ENCODE data around the gene IGFBP5.

IGFBP5 gene

DNA sequence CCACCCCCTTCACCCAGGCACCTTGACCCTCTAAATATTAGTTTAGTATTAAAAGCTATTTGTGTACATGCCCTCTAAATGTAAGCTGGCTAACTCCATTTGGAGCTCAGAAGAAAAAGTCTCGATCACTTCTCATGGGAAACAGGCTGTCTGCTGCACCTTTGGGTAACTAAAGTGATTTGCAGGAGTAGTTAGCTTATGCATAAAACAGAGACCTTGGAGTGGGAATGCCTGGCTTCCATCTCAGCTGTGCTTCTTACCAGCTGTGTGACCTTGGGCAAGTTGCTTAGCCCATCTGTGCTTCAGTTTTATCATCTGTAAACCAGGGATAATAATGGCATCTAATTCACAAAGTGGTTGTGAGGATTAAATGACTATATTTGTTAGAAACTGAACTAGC lies 32.2 kb downstream of the IGFBP5 start:
- DNase-seq = no peak

DNA sequence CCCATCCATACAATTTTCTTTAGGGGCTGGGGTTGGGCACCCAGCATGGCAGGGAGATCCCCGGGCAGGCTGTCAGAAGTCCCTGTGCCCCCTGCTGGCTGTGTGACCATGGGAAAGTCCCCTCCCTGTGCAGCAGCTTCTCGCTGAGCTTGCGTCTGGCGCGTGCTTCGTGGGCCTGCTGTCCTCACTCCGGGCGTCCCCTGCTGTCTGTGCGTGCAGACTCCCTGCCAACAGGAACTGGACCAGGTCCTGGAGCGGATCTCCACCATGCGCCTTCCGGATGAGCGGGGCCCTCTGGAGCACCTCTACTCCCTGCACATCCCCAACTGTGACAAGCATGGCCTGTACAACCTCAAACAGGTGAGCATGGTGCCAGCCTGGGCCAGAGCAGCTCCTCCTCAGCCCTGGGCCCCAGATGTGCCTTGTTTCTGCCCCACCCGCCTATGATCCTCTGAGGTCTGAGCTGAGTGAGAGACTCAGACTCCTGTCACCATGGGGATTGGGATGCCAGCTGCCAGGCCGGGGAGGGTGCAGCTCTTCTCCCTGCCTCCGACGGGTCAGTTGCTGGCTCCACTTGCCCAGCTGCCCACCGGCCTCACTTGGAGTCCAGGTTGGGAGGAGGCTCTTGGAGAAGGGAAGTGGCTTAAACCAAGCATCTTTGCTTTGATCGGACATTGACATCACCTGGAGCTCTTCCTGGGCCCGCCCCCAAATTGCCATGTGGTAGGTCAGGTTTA lies 33.5 kb downstream of the IGFBP5 start:
- no peak for DNase-seq

DNA sequence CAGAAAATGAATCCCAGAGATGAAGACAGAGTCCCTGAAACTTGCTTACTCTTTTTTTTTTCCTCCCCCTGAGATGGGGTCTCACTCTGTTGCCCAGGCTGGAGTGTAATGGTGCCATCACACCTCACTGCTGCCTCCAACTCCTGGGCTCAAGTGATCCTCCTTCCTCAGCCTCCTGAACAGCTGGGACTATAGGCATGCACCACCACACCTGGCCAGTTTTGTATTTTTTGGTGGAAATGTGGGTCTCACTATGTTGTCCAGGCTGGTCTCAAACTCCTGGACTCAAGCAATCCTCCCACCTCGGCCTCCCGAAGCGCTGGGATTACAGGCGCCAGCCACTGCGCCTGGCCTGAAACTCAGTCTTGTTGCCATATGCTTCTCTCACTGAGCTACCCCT lies 34.3 kb downstream of the IGFBP5 start:
- DNase-seq = no peak

DNA sequence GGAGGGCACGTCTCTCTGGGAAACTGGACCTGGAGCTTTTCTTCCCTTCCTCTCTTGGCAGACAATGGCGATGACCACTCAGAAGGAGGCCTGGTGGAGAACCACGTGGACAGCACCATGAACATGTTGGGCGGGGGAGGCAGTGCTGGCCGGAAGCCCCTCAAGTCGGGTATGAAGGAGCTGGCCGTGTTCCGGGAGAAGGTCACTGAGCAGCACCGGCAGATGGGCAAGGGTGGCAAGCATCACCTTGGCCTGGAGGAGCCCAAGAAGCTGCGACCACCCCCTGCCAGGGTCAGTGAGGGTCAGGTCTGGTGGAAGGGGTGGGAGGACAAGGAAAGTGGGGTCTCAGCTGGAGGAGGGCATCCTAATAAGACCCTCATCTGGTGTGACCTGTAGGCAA lies 34.9 kb downstream of the IGFBP5 start:
- no peak for DNase-seq

DNA sequence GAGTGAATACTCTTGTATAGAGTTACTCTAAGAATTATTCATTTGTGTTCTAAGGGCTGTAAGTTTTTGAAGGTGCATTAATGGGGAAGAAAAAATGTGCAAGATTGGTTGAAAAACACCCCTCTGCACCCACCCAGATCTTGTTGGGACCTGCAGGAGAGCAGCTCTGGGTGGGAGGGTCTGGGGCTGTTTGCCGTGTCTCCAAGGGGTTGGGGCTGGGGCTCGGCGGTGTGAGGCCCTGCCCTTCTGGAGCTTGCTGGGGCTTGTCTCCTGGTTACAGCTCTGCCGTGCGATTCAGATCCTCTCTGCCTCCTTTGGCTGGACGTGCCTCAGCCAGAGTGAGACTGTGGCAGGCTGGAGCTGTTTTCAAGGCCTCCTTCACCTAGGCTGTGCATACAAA lies 36.1 kb downstream of the IGFBP5 start:
- no peak for DNase-seq

DNA sequence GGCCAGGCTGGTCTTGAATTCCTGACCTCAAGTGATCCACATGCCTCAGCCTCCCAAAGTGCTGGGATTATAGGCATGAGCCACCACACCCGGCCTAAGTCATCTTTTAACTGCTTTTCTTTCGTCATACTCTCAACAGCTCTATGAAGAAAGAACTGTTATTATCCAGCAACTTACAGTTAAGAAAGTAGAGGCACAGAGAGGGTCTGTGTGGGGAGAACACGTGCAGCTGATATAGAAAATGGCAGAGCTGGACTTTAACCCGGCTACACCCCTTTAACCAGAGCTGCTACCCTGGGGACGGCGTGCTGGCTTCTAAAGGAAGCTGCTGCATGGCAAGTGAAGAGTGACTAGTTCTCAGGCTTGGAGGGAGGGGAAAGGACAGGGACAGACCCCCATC lies 36.6 kb downstream of the IGFBP5 start:
- no peak for DNase-seq

DNA sequence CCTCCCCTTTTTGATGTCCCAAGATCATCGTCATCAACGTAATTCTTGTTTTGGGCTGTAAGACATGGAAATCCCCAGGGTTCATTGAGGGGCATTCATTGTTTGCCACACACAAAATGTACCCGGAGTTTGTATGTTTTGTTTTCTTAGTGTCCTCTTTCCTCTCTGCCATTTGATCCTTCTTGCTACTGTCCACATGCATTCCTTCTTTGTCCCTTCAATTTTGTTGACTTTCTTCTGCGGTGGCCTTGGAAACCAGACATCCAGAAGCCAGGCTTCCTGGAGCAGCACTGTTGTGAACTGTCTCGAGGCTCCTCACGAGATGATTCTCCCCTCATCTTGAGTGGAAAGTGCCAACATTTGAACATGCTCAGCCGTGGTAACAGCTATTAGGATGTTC lies 37.4 kb downstream of the IGFBP5 start:
- DNase-seq = no peak

DNA sequence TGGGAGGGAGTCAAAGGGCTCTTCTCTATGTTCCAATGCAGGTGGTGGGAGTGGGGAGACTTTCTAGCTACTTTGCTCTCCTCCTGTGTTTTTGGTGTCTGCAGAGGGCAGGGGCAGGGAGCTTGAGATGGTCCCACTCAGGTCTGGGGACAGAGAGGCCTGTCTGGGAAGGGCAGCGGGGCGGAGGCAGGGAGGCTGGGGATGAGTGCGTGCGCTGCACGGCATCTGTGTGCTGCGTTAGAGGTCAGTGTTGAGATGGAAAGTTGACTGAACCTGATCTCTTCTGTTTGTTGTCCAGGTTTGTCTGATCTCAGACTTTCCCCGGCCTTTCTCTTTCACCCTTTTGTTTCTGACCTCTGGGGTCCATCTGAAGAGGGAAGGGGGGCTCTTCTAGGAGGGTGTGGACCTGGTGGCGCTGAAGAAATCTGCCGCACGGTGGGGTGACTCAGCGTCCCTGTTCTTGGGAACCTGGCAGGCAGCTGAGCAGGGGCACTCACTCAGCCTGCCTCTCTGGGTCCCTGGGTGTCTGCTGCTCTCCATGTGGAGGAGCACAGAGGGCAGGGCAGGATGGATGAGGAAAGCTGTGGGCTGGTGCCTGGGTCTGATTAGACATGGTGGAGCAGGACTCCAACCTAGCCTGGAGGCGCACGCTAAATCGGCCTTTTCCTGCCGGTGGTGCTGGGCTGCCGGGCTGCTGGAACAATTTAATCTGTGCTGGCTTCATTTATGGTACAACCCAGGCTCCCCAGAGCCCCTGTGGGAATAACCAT lies 38.1 kb downstream of the IGFBP5 start:
- DNase-seq = no peak

DNA sequence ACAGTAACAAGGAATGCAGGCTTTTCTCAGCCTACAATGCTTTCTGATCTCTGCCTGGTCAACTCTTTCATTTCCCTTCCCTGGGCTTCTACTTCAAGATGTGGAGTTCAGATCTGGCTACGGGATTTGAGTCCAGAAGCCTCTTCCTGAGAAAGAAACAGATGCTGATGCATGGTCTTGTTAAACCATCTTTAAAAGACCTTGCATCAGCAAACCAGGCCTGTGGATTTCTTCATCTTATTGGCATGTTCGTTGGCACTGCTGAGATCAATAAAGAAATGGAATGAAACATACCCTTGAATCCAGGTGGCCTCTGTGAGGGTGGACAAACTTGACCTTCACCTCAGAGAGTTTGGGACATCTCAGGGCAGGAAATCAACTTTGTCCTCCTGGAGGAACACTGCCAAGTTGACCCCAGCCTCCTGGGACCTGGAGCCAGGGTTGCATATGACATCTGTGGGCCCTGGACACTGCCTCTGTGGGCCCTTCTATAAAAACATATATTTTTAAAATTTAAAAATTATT lies 40.8 kb downstream of the IGFBP5 start:
- DNase-seq = no peak

DNA sequence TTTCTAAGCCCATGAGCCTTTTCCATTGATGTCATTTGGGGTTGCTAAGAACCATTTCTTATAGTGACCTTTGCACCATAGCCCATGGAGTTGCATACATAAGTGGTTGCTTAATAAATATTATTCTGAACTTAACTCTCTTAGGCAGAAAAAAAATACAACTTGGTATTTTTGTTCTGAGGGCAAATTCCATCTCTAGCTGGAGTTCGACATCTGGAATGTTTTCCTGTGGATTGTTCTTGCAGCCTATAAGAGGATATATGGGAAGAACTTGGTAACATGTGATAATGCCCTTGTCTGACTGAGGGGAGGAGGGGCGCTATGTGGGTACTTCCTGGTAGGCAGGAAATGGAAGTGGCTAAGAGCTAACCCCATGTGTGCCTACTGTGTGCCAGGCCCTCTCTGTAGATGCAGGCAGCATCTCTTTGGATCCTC lies 41.4 kb downstream of the IGFBP5 start:
- no peak for DNase-seq

DNA sequence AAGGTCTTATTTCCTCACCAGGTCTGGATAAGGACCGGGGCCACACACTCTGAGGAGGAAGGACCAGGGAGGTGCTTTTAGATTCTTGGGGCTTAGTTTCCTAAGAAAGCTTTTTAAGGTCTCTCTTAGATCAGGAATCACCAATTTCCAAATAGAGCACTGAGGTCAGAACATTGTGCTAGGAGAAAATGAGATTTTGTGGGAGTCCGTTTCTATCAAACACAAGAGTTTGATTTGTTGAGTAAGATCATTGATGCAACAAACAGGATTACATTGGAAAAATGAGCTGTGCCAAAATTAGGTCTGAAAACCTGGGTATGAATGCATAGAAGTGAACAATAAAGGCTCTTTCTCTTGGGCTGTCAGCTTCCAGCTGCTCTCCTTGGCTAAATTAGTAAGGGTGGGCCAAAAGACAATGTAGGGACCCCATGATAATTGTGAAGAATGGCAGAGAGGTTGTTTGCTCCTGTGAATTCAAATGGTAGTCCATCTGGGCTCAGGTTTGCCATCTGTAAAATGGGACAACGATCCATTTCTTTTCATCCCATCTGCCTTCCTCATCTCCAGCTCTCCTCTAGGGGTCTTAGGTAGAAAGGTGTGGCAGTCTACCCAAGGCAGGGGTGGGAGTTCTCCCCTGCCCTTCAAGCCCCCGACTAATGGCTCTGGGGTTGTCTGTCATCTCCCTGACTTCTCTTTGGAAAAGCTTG lies 42.1 kb downstream of the IGFBP5 start:
- DNase-seq = no peak

DNA sequence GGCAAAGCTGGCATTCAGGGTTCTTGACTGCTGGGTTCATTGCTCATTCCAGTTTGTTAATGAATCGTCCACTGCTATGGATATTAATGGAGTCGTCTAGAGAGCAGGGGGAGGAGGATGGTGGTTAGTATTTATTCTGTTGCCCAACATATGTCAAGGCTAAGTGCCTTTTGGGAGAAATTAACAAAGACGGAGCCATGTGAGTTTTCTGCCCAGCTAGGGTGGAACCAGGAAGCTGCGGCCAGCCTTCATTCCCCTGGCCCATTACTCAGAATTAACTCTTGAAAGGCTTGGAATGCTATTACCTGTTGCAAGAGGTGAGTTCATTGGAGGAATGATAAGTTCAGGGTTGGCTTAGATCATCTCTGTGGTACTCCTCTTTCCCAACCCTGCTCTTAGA lies 42.8 kb downstream of the IGFBP5 start:
- DNase-seq = no peak

DNA sequence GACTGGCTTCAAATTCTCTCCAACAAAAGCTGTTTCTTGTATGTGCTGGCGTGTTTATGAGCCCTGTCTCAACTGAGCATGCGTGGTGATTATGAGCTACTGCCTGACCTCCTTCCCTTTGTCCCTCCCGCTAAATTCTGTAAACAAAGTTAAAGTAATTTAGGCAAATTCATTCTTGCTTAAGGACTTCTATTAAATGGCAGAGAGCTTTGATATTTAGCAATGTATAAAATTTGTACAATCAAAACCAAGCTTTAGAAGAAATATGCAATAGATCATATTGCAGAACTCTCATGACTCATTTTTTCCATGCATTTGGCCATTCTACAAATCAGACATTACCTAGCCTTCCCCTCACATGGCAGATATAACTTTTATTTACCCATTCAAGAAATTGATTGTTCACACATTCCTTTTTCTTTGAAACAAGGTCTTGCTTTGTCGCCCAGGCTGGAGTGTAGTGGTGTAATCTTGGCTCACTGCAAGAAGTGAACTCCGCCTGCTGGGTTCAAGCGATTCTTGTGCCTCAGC lies 43.9 kb downstream of the IGFBP5 start:
- no peak for DNase-seq

DNA sequence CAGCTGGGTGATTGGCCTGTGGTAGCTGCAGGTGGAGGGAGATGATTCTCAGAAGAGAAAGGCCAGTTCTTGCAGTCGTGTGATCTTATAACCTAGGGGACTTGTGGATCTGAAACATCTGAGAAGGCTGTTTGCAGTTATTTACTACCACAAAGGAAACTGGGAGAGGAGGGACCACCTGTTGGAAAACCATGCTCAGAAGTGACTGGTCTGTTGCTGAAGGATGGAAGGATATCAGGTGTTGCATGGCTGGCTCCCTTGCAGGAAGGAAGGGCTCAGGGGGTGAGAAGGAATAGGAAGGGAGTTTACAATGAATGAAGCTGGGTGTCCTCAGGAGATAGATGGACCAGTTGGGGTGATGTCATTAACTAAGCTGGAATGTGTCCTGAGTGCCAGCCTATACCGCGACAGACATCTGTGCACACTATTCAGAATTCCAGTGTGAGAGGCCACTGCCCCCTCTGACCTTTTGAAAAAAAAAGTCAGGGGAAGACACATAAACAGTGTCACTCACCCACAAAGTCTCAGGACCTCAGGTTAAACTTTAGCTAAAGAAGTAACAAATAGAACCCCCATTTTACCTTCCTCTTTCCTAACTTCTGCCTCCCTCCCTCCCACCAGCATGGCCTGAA lies 44.6 kb downstream of the IGFBP5 start:
- no peak for DNase-seq

DNA sequence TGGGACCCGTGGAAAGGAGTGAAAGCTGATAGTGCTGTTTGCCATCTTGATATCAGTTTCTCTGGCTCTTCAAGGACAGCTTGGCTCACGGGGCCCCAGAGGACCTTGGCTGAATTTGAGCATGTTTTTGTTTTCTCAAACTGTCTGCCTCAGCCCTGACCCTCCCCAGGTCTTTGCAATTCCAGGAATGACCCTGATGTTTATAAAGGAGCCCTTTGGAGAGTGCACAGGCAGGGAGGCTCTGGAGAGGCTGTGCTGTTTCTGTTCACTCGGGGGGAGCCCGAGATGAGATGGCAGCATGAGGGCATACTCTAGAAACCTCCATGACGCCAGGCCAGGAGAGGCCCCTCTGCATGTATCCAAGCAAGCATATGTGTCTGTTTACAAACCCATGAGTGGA lies 45.8 kb downstream of the IGFBP5 start:
- DNase-seq = no peak

DNA sequence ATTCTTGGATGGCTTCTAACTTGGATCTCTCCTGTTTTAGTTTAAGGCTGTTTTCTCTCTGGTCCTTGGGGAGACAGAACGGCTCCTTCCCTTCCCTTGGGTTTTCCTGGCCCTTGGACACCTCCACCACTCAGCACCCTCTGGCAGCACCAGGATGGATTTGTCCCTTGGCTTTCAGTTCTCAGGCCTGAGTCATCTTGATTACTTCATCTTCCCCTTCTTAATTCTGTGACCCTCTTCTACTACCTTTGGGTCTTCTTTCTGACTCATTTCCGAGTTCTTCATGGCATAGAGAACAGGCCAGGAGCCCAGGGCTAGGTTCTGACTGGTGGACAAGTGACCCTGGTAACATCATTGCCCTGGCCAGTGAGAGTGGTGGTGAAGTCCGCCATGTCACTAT lies 47.2 kb downstream of the IGFBP5 start:
- no peak for DNase-seq

DNA sequence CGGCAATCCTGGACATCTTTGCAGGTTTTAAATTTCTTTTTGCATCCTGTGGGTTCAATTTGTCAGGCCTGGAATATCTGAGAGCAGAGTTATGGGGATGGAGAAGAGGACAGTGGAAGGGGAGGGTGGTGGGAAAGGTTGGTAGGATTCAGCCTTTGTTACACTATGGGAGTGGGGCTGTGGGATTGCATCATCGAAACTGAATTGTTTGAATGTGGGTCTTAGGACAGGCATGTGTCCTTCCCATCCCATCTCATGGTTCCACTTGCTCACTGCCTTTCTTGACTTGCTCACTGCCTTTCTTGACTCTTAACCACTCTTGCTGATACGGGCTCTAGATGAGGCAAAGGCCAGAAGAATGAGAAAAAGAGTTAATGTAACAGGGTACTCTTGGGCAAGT lies 49.2 kb downstream of the IGFBP5 start:
- DNase-seq = no peak

DNA sequence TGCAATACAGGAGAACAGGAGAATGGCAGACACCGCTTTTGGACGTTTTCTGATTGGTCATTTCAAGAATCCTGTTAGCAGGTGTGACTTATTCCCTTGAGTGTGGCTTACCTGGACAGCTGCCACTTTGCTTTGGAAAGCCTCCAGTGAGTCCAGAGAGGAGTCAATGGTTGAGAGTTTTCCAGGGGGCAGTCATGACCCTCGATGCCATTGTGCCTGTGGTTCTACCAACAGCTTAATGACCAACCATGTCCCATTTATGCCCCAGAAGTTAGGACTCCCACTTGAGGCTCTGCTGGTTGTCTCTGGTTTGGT lies 49.8 kb downstream of the IGFBP5 start:
- DNase-seq = no peak

DNA sequence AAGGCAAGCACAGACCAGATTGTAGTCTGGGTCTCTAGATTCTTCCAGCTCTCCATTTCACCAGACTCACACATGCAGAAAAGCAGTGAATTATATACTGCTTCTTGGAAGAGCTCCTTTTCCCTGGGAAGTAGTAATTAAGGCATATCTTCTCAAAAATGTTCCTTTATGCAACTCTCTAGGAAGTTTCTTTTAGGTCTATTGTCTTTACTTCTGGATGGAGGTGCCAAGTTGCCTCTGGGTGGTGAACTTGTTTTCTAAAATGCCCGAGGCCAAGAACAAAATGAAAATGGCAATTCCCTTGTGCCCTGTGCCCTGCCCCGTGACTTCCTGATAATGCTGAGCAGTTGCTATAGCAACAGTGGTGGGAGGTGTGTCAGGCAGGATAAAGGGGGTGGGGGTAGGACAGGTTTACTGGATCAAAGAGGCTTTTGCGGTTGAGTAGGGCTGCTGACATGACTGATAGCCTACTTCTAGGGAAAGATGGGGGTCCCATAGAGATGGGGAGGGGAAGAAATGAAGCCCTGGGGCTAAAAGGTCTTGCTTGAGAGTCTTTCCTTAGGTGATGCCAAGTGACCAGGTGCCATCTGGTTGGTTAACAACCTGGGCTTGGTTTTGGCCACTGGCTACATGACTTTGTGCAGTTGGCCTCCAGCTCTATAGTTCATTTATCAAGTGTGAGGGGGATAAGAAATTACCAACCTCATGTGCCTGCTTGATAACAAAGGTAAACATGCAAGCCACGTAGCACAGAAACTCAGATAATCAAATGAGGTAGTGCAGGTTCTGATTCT lies 50.3 kb downstream of the IGFBP5 start:
- DNase-seq = no peak

DNA sequence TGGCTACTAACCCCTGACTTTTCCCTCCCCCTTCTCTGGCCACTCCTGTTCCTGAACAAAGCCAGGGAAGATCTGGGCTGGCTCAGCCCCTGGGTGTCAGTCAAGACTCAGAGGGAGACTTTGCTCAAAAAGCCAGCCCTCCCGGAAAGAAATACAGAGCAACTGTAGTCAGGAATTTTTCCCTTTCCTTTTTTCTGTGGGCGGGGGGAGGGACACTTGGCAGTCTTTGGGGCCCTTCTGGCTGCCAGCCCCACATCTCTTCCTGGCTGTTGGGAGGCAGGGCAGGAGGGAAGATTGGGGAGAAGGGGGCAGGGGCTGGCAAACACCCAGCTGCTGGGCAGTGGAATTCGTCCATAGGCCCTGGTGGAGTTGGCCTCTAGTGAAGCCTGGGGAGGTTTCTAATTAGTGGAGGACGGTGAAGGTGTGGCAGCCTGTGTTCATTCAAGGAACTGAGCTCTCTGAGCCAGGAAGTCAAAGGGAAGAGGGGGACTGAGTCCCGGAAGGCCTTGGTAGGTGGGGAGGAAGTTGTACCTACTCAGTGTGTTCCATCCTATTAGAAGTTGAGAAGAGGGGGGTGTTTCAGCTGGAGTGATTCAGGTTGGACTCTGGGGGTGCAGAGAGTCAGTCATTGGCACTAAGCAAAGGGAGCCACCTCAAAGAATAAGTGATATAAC lies 51.2 kb downstream of the IGFBP5 start:
- no peak for DNase-seq

DNA sequence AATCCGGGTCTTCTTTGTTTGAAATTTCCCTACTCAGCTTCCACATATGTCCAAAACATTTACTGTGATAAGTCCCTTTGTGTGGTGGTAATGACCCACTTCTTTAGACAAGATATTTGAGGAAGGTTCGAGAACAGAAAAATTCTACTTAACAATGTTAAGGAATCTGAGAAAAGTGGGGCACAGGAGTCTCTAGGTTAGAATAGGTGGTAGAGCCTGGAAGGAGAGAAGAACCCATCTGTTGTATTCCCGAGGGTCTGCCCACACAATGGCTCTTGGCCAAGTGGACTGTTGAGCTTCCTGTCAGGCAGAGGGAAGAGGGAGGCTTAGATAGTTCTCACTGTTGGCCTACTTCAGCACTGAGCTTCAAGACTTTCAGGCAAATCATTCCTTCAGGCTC lies 57.9 kb downstream of the IGFBP5 start:
- DNase-seq = no peak
